ENCODE measurements around the gene SERINC1.
"Not testable (repeated sequence)": the region's sequence is repeated elsewhere in the genome, so short reads cannot be mapped to it uniquely, and the experiment has no call there.

The SERINC1 gene

DNA sequence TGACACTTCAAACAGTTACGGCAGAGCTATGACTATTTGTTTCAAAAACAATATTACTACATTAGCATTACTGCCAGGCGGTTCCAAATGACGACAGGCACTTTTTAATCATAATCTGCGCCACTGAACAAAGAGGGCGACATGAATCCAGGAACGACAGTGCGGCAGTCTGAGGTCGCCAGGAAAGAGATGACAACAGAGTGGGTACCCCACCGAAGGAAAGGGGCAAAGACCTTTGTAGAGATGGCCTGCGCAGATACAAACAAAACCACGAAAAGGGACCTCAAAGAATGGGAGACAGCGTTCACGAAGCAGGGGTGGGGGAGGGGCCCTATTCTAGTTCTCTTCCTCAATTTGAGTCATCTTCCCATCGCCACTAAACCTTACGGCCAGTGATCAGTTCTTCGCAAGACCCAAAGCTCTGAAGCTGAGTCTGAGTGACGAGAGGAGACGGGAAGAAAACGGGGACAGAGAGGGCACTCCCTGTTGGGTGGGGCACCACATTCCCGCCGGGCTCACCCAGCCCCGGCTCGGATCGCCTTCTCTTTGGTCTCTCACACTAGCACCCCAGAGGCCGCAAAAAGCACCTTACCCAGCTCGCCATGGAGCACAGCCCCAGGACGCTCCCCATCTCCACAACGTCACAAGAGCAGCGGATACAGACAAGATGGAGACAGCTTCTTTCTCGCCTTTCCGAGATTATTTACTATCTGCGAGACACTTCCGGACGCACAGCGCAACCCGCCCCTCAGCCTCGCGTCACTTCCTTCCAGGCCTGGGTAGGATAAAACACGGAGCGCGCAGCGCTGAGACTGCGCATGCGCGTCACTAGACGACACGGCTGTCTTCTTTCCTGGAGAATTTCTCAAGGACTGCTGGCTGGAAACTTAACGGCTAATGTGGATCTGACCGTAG lies at the start of gene SERINC1:
TSS of gene SERINC1 (minus strand) at position 701 of the 915 bp plus-strand sequence. CDS start at position 631, 70 bp downstream.
- H3K4me3 Mint-ChIP-seq: peak within 1 kb of the TSS; percentile 96
- peaks cover 36% of the 10 kb centered on the region for H3K4me1 Mint-ChIP-seq
- H3K9me3 Mint-ChIP-seq: no peaks in the 10 kb centered on the region
- H3K36me3 Mint-ChIP-seq: peaks cover 10% of the 10 kb centered on the region
- H3K27me3 Mint-ChIP-seq: no peaks in the 10 kb centered on the region
- peak; percentile 99 for ATAC-seq
- peak within 1 kb of the TSS; percentile 99 for H3K27ac Mint-ChIP-seq

DNA sequence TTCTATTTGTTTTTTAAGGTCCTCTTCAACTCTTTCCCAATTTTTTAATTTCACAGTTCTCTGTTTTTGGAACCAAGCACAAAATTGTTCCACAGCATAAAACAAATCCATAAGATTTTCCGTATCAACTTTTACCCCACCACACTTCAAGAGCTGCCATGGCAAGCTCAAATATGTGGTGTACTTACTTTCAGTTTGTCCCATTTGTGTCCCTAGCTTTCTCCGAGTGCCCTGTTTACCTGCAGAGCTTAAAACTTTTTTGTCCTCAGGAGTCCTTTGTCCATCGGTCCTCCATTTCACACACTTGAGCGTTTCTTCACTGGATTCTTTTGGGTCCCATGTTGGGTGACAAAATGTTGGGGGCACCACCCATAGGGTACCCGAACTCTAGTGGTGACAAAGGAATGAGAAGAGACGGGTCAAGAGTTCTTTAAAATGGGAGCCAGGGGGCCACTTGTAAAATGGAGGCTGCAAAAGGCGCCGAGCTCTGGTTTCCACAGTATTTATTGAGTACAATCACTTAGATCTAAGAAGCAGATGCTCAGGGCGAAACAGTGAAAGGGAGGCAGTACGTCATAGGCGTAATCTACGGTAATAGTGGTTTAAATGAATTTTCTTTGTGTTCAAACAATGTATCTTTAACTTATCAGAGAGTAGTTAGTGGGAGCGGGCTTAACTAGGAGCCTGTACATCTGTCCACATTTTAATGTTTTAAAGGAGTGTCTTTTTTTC lies 39.8 kb upstream of the SERINC1 start:
- no peak overlapping the region for H3K27ac Mint-ChIP-seq
- H3K4me1 Mint-ChIP-seq: no peaks in the 10 kb centered on the region
- no peak overlapping the region for H3K4me3 Mint-ChIP-seq
- H3K27me3 Mint-ChIP-seq: no peaks in the 10 kb centered on the region
- ATAC-seq: no peak
- peaks cover 7% of the 10 kb centered on the region for H3K9me3 Mint-ChIP-seq
- peaks cover 5% of the 10 kb centered on the region for H3K36me3 Mint-ChIP-seq

DNA sequence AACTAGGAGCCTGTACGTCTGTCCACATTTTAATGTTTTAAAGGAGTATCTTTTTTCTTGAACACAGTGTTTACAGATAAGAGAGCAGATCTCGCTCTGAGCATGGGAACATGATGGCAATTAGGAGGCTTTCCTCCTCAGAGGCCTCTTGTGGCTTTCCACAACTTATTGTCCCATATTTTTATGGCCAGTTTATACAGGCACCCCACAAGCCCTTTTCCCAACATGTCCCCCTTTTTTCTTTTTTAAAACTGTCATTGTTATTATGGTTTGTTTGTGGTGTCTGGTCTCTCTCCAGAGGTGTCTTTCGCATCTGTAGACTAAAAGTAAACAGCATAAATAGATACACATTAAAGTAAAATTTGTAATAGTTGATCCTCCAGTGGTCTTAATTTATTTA lies 33.6 kb upstream of the SERINC1 start:
- ATAC-seq, H3K27ac Mint-ChIP-seq, H3K4me1 Mint-ChIP-seq, H3K4me3 Mint-ChIP-seq, H3K27me3 Mint-ChIP-seq: not testable (repeated sequence)
- Mint-ChIP-seq H3K36me3 (peaks cover 12% of the 10 kb centered on the region), H3K9me3 (peaks cover 32% of the 10 kb centered on the region)

DNA sequence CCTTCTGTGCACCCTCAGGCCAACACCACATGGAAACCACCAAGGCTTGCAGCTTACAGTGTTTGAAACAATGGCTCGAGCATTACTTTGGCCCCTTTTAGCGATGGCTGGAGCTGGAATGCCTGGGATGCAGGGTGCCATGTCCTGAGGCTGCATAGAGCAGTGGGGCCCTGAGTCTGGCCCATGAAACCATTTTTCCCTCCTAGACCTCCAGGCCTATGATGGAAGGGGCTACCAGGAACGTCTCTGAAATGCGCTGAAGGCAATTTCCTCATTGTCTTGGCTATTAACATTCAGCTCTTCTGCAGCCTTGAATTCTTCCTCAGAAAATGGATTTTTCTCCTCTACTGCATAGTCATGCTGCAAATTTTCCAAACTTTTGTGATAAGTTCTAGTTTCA lies 29.9 kb upstream of the SERINC1 start:
- H3K36me3 Mint-ChIP-seq: peaks cover 6% of the 10 kb centered on the region
- H3K27me3 Mint-ChIP-seq: peaks cover 13% of the 10 kb centered on the region
- H3K9me3 Mint-ChIP-seq: peaks cover 38% of the 10 kb centered on the region
- H3K27ac Mint-ChIP-seq: no peak overlapping the region
- no peak overlapping the region for H3K4me3 Mint-ChIP-seq
- no peaks in the 10 kb centered on the region for H3K4me1 Mint-ChIP-seq
- ATAC-seq: no peak

DNA sequence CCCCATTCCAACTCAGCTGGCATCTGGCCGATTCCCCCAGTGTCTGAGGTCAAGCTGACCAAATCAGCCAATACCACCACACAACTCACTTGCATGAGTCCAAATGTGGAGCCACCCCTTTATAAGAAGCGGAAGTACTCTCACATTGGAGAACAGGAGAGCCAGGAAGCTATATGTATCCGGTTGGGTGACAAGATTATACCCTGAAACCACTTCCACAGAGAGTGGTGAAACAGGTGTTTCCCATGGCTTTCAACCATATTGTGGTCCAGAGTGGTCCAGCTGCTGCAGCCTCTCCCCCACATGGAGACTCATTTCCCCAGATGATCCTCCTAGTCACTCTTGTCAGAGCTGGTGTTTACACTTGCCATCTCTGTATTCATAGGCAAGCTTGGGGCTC lies 24.0 kb upstream of the SERINC1 start:
- H3K4me3 Mint-ChIP-seq: no peak overlapping the region
- peaks cover 15% of the 10 kb centered on the region for H3K4me1 Mint-ChIP-seq
- H3K36me3 Mint-ChIP-seq: no peaks in the 10 kb centered on the region
- no peak overlapping the region for H3K27ac Mint-ChIP-seq
- H3K9me3 Mint-ChIP-seq: peaks cover 16% of the 10 kb centered on the region
- ATAC-seq: peak; percentile 8
- peaks cover 13% of the 10 kb centered on the region for H3K27me3 Mint-ChIP-seq

DNA sequence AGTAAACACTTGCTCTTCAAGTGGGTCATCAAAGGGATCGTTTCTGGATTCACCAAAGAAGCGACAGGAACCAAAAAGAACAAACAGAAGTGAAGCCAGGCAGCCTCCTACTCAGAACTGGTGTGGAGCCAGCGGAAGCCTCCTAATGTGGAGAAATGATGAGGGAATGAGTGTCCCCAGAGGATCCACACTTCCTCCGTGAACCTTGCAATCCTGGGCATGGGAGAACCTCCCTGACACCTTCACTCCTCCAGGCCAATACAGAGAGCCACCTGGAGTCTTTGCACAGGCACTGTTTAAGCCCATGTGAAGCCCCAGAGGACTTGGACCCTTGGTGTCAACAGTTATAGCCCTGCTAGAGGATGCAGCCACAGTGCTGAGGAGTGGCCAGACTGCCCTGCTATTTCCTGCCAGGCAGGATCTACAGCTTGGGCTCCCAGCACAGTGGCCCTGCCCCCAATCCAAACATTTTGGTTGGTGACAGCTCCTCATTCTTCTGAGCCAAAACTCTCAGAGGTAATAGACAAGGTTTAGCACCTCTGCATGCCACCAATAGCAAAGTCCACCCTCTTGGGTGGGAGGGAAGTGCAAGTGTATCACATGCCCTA lies 23.2 kb upstream of the SERINC1 start:
- H3K9me3 Mint-ChIP-seq: peaks cover 12% of the 10 kb centered on the region
- peaks cover 13% of the 10 kb centered on the region for H3K27me3 Mint-ChIP-seq
- no peak overlapping the region for H3K4me3 Mint-ChIP-seq
- H3K36me3 Mint-ChIP-seq: no peaks in the 10 kb centered on the region
- H3K27ac Mint-ChIP-seq: no peak overlapping the region
- no peak for ATAC-seq
- H3K4me1 Mint-ChIP-seq: peaks cover 15% of the 10 kb centered on the region

DNA sequence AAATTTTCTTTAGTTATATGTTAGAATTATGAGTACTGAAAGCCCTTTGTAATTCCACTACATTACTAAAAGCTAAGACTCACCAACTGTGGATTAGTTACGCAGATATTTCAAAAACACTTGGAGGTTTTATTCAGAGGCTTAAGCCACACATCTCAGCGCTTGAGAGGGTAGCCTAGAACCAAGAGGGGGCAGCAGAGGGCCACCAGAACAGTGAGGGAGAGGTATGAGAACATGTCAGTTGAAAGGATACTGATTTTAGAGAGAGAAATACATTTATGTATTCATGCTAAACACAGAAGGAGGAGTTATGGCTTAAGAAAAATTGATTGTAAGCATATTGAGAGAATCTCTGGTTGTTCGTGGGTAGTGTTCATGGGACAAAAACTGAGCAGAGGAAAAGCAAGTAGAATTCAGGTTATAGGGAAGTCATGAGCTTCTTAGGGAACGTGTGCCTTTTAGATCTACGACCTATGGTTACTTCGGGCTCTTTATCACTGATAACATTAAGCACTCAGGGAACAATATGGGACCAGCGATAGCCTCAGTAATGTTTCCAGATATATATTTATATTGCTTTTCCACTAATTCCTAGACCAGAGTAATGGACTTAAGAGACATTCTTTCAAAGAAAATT lies 20.4 kb upstream of the SERINC1 start:
- Mint-ChIP-seq H3K36me3 (no peaks in the 10 kb centered on the region), H3K27me3 (peaks cover 1% of the 10 kb centered on the region), H3K27ac (no peak overlapping the region), H3K4me1 (peaks cover 15% of the 10 kb centered on the region), H3K4me3 (no peak overlapping the region), H3K9me3 (peaks cover under 1% of the 10 kb centered on the region)
- peak; percentile 90 for ATAC-seq

DNA sequence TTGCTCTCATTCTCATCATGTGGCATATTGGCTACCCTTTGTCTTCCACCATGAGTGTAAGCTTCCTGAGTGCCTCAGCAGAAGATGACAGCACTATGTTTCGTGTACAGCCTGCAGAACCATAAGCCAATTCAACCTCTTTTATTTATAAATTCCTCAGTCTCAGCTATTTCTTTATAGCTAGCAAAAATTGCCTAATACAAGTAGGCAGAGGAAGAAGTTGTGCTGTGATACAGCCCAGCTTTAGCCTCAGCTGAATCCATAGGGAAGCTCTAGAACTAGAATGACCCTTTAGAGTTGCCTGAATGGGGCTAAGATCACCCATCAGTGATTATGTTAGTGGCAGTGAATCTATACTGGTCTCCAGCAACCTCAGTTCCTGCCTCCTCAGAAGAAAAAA lies 19.0 kb upstream of the SERINC1 start:
- no peaks in the 10 kb centered on the region for H3K36me3 Mint-ChIP-seq
- peaks cover 12% of the 10 kb centered on the region for H3K4me1 Mint-ChIP-seq
- H3K4me3 Mint-ChIP-seq: no peak overlapping the region
- no peak for ATAC-seq
- no peak overlapping the region for H3K27ac Mint-ChIP-seq
- no peaks in the 10 kb centered on the region for H3K27me3 Mint-ChIP-seq
- no peaks in the 10 kb centered on the region for H3K9me3 Mint-ChIP-seq

DNA sequence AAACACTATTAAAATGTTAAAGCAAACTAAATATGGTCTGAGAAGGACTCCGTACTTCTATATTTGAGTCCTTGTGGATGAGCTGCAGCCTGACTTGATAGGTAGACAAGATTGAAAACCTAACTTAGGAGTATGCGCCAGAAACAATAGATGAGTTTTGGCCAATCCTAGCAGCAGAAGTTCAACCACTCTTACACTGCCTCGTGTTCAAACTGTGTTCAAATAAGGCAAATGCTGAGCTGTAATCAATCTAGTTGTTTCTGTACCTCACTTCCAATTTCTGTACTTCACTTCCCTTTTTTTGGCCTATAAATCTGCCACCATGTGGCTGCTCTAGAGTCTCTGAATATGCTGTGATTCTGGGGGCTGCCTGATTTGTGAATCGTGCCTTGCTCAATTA lies 13.2 kb upstream of the SERINC1 start:
- ATAC-seq: peak; percentile 72
- no peaks in the 10 kb centered on the region for H3K9me3 Mint-ChIP-seq
- H3K36me3 Mint-ChIP-seq: no peaks in the 10 kb centered on the region
- H3K27me3 Mint-ChIP-seq: no peaks in the 10 kb centered on the region
- H3K4me3 Mint-ChIP-seq: no peak overlapping the region
- peak overlapping the region; percentile 54 for H3K27ac Mint-ChIP-seq
- H3K4me1 Mint-ChIP-seq: peaks cover 8% of the 10 kb centered on the region

DNA sequence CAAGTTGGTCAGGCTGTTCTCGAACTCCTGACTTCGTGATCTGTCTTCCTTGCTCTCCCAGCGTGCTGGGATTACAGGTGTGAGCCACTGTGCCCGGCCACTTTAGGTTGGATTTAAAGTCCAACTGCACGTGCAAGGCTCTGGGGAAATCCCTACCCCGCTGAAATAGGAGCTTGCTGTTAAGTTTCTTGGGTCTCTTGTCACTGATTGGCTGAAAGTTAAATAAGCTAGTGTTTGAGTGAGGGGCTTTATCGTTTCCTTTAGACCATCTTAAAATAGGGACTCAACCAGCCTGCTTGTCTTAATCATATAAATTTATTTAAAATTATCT lies 11.1 kb upstream of the SERINC1 start:
- no peaks in the 10 kb centered on the region for H3K36me3 Mint-ChIP-seq
- no peak for ATAC-seq

DNA sequence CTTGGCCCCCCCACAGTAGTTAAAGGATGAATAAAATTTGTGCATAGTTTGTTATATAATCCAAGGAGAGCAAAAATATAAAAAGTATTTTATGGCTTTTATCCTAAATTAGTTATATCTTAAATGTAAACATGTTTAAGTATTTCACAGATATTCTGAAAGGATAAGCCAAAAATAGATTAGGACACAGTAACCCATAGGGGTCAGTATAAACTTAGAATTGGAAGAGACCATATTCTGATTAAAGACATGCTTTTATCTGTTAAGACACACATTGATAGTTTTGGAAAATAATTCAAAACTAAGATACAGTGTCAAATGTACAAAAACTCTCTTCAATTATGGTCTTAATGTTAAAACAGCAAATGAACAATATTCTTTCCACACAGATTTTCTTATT lies 4.5 kb upstream of the SERINC1 start:
- Mint-ChIP-seq H3K9me3 (no peaks in the 10 kb centered on the region), H3K27ac (no peak overlapping the region), H3K4me1 (no peaks in the 10 kb centered on the region), H3K27me3 (no peaks in the 10 kb centered on the region), H3K4me3 (no peak overlapping the region), H3K36me3 (no peaks in the 10 kb centered on the region)
- no peak for ATAC-seq

More for the DNA sequence above, 11.1 kb upstream of the SERINC1 start:
- H3K27ac Mint-ChIP-seq: no peak overlapping the region
- peaks cover 8% of the 10 kb centered on the region for H3K4me1 Mint-ChIP-seq
- no peaks in the 10 kb centered on the region for H3K9me3 Mint-ChIP-seq
- no peaks in the 10 kb centered on the region for H3K27me3 Mint-ChIP-seq
- no peak overlapping the region for H3K4me3 Mint-ChIP-seq

DNA sequence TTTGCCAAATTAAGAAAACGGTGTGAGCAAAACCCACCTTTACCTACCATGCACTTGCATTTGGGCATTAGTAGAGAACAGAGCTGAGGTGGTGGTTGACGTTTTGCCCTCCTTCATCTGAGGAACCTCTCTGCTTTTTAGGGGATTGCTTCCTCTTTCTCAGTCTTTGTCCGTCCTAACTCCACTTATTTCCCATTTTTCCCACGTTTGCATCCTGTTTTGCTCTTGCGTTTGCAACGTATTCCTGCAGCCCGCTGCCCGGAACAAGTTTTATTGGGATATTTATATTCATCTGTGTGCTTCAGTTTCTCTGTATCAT lies 374 bp upstream of the SERINC1 start:
- Mint-ChIP-seq H3K36me3 (peaks cover 5% of the 10 kb centered on the region), H3K4me3 (peak overlapping the region; percentile 96), H3K27me3 (no peaks in the 10 kb centered on the region), H3K4me1 (peaks cover 30% of the 10 kb centered on the region), H3K27ac (peak overlapping the region; percentile 99), H3K9me3 (no peaks in the 10 kb centered on the region)
- ATAC-seq: peak; percentile 78

DNA sequence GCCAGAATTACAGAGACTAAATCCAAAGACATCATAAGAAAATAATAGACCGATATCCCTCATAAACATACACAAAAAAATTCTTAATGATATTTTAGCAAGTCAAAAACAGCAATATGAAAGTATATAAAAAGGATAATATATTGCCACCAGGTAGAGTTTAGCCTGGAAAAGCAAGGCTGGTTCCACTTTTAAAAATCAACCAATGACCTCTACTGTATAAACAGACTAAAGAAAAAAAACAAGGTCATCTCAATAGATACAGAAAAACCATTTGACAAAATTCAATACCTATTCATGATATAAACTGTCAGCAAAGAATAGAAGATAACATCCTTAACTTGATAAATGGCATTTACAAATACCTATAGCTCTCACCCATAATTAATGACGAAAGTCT lies 9.7 kb downstream of the SERINC1 start:
- Mint-ChIP-seq H3K9me3 (no peaks in the 10 kb centered on the region), H3K4me3 (no peak overlapping the region), H3K4me1 (peaks cover 84% of the 10 kb centered on the region), H3K27ac (no peak overlapping the region), H3K27me3 (no peaks in the 10 kb centered on the region), H3K36me3 (peaks cover 52% of the 10 kb centered on the region)
- no peak for ATAC-seq

DNA sequence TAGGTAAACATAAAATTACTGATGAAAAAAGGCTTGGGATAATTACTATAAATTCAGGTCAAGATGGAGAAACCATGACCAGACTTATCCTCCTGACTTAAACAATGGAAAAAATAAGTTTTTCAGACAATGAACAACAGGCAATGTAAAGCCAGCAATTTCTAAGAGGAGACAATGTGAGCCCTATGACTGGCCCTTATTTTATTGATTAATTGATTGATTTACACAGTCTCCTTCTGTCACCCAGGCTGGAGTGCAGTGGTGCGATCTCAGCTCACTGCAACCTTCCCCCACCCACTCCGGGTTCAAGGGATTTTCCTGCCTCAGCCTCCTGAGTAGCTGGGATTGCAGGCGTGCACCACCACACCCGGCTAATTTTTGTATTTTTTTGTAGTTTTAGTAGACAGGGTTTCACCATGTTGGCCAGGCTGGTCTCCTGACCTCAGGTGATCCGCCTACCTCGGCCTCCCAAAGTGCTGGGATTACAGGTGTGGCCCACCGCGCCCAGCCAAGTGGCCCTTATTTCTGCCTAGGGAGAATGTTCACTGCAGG lies 11.7 kb downstream of the SERINC1 start:
- Mint-ChIP-seq H3K36me3 (peaks cover 47% of the 10 kb centered on the region), H3K27ac (peak overlapping the region; percentile 32), H3K4me1 (peaks cover 70% of the 10 kb centered on the region)
- ATAC-seq, H3K27me3 Mint-ChIP-seq, H3K9me3 Mint-ChIP-seq, H3K4me3 Mint-ChIP-seq: not testable (repeated sequence)

DNA sequence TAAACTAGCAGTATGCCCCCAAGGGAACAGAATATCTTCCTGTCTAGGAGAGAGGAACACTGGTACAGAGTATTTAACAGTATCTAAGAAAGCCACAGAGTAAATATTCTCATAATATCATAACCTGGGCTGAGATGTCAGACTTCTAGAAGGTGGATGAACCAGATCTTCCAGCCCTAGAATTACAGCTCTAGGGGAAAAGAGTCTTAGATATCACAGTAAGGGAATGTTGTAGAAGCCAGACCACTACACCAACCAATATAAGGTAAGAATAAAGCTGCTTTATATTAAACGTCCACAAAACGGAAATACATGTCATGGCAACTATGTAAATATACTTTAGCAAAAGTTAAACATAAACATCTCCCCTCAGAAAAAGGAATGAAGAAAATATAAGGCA lies 12.4 kb downstream of the SERINC1 start:
- no peak for ATAC-seq
- Mint-ChIP-seq H3K27ac (peak overlapping the region; percentile 32), H3K9me3 (no peaks in the 10 kb centered on the region), H3K36me3 (peaks cover 54% of the 10 kb centered on the region), H3K4me1 (peaks cover 71% of the 10 kb centered on the region), H3K4me3 (no peak overlapping the region), H3K27me3 (no peaks in the 10 kb centered on the region)
